ENCODE results near the gene APOD.

DNA sequence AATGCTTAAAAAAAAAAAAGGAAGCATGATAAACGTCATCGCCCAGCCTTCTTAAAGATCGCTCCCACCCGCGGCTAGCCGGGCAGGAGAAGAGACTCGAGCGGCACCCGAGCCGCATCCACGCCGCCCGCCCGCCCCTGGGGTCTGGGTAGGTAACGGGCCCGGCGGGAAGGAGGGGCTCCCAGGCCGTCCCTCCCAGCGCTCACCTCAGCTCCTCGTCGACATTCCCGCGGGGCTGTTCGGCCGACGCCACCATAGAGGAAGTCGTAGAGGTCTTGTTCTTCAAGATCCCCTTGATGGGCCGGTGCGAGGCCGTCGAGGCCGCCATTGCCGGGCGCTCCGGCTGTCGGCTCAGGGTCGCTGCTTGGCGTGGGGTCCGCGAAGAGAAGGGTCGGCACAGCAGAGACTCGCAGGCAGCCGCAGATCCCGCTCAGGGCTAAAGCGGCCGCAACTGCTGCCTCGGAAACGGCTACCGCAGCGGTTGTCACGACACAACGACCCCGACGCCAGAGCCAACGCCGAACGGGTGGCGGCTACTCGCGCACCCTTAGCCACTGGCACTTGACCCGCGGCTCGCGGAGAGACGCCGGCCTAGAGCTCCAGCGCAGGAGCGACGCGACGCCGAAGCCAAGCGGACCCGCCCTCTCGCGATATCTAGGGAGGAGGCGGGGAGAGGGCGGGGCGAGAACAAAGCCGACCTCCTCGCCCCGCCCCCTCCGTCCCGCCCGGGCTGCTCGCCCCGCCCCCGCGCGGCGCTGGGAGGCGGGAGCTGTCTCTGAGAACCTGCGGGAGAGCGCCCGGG is 40.8 kb downstream of the APOD start, which contains the start of gene PPP1R2:
- TF ChIP-seq GATA2 (IDR thresholded peaks at IDR 0.05; ENCODE audit: low read depth, low read length) (no peak), GATA3 (IDR thresholded peaks at IDR 0.05; ENCODE audit: low read depth, low read length) (no peak)

All from SH-SY5Y (cell line).